ENCODE data around the gene ACOXL. TPM values are rescaled to one million over a fixed set of nuclear protein-coding genes. Genes with fewer than 3 reads are reported as not detected.

The ACOXL gene
- total and polyA plus RNA-seq, 10 of the 15 experiments (the other 5 are each of a cell fraction or from before 2014, with no cell fraction given): 0.05 to 1.3 (median 0.71) TPM

GRCh38 chr2:110865188-110865587, 132.8 kb downstream of the ACOXL start (continued):
- no peak for TF ChIP-seq HDGF (IDR thresholded peaks at IDR 0.05)
- no peak for TF ChIP-seq KLF5 (IDR thresholded peaks at IDR 0.05; ENCODE audit: partially characterized antibody)
- no peak for TF ChIP-seq BRCA1 (IDR thresholded peaks at IDR 0.05; ENCODE audit: low read depth, low read length)
- no peak for TF ChIP-seq STAT3 (IDR thresholded peaks at IDR 0.05; ENCODE audit: low read depth, low read length)
- TF ChIP-seq HDAC2 (IDR thresholded peaks at IDR 0.05): no peak
- TF ChIP-seq RFX5 (IDR thresholded peaks at IDR 0.05; ENCODE audit: low read depth, low read length): no peak
- TF ChIP-seq SMAD5 (IDR thresholded peaks at IDR 0.05; ENCODE audit: low read depth): no peak
- TF ChIP-seq ZNF592 (IDR thresholded peaks at IDR 0.05): no peak
- TF ChIP-seq JUNB (IDR thresholded peaks at IDR 0.05): peak; percentile 85
- peak; percentile 13 to 37; a peak in 1 of 4 replicates for TF ChIP-seq IKZF2 (IDR thresholded peaks at IDR 0.05)
- TF ChIP-seq RELB (IDR thresholded peaks at IDR 0.05; ENCODE audit: low read depth): peak; percentile 17; the same call in 1 of the 2 replicates
- peak; percentile 87 for TF ChIP-seq TCF12 (IDR thresholded peaks at IDR 0.05; ENCODE audit: low read depth, low read length)
- no peak for TF ChIP-seq MLLT1 (IDR thresholded peaks at IDR 0.05)
- TF ChIP-seq ZNF24 (IDR thresholded peaks at IDR 0.05): no peak
- no peak for TF ChIP-seq POLR2A (IDR thresholded peaks at IDR 0.05; ENCODE audit: low read depth, low read length)
- no peak for TF ChIP-seq MEF2B (IDR thresholded peaks at IDR 0.05; ENCODE audit: partially characterized antibody, poor library complexity, severe bottlenecking)
- 0 out of 4 replicates have a peak, but pooled peaks of 1 of the 2 experiments have one; percentile 54 for TF ChIP-seq CEBPB (IDR thresholded peaks at IDR 0.05; ENCODE audit: borderline replicate concordance in 1 of 2, low read depth in 2 of 2, low read length in 2 of 2)
- TF ChIP-seq ATF7 (IDR thresholded peaks at IDR 0.05; ENCODE audit: low read depth): peak; percentile 54
- peak; percentile 63; the same call in 1 of the 2 replicates for TF ChIP-seq PKNOX1 (IDR thresholded peaks at IDR 0.05)
- no peak for TF ChIP-seq HSF1 (IDR thresholded peaks at IDR 0.05; ENCODE audit: low read depth, low read length)
- peak; percentile 80 for TF ChIP-seq NFIC (IDR thresholded peaks at IDR 0.05; ENCODE audit: low read depth, low read length)
- TF ChIP-seq NR2C1 (IDR thresholded peaks at IDR 0.05): no peak

All from GM12878 (cell line).